Stomach (tissue), 9 donors: ENCODE results near the gene OGFR. TPM values are rescaled to one million over a fixed set of nuclear protein-coding genes. Genes with fewer than 3 reads are reported as not detected.

ENCODE experiments used
- DNase-seq, 2 donors: peaks; one replicate each; pipeline versions ENCODE4 v3.0.0 to v3.0.0-alpha.2; 2013 to 2019
- H3K27ac ChIP-seq, 5 donors: fragments of 200-600 bp in 4 of 5; sonication (generic) in 4 of 5; one replicate each; pipeline ENCODE4 v1.5.1; 2013 to 2019; ENCODE audit warnings: mild to moderate bottlenecking in 1 of 5, moderate library complexity in 1 of 5
- H3K27me3 ChIP-seq, 3 donors: fragments of 200-600 bp; sonication (generic); one replicate each; pipeline ENCODE4 v1.5.1; 2017 to 2019; ENCODE audit warnings: mixed run types in 1 of 3
- H3K36me3 ChIP-seq, 4 donors: fragments of 200-600 bp; sonication (generic); 1 replicate in 3 of 4; 2 replicates in 1 of 4; pipeline ENCODE4 v1.5.1; 2016 to 2019
- H3K4me1 ChIP-seq, 4 donors: fragments of 200-600 bp; sonication (generic); one replicate each; pipeline ENCODE4 v1.5.1; 2016 to 2019
- H3K4me3 ChIP-seq, 4 donors: fragments of 200-600 bp; sonication (generic) in 3 of 4; one replicate each; pipeline ENCODE4 v1.5.1; 2016 to 2019; ENCODE audit warnings: mild to moderate bottlenecking in 1 of 4
- H3K9me3 ChIP-seq, 4 donors: fragments of 200-600 bp; sonication (generic); one replicate each; pipeline ENCODE4 v1.5.1; 2016 to 2019
- CTCF ChIP-seq, 7 experiments: fragments of 450-650 bp in 4 of 7; fragments of 200-600 bp in 3 of 7; sonication (generic) in 3 of 7; IDR thresholded peaks; one replicate each; pipeline ENCODE4 v1.5.1; 2016 to 2019; ENCODE audit warnings: antibody characterized with exemption in 7 of 7, control low read depth in 2 of 7, mild to moderate bottlenecking in 1 of 7
- EP300 ChIP-seq: sonication (generic); formaldehyde crosslinking; IDR thresholded peaks from one replicate; pipeline ENCODE4 v1.6.1; 2017; ENCODE audit warnings: antibody characterized with exemption
- POLR2A ChIP-seq, 4 donors: fragments of 450-650 bp; IDR thresholded peaks; one replicate each; pipeline ENCODE4 v1.6.1; 2016; ENCODE audit warnings: antibody characterized with exemption in 4 of 4, control low read depth in 2 of 4, mild to moderate bottlenecking in 1 of 4, moderate library complexity in 1 of 4
- POLR2AphosphoS5 ChIP-seq, 3 donors: sonication (generic); formaldehyde crosslinking; IDR thresholded peaks; one replicate each; pipeline ENCODE4 v1.6.1; 2016; ENCODE audit warnings: antibody characterized with exemption in 3 of 3
- WGBS, 5 donors: extraction: QIAGEN DNeasy Blood & Tissue Kit in 3 of 5; methylation state at CpG; one replicate each; pipeline versions ENCODE4 v1.1.5 to v1.1.7; 2013 to 2018; 5-methylcytosine and 5-hydroxymethylcytosine counted together
- intact Hi-C: fragments of 100-400 bp; cut with DNase I; formaldehyde crosslinking; loops from one replicate; pipeline ENCODE4 v1.15.1; 2023; ENCODE audit warnings: low total_unique reads
- polyA plus RNA-seq, 3 donors: library from polyadenylated mRNA; stranded (reverse); fragments of 200-250 nt; gene quantifications; one replicate each; pipeline ENCODE4 v1.2.3, GENCODE V29; 2013
- total RNA-seq, 5 donors: library from RNA; depleted of rRNA; stranded (reverse); fragments of >200 nt; gene quantifications; one replicate each; pipeline versions ENCODE4 v1.1.0 to v1.2.3, GENCODE V29; 2014 to 2016
- donor health status: healthy with polysubstance abuse.
- donor health status: Bipolar disorder and iron deficiency.
- donor health status: healthy.

Gene OGFR
- total and polyA plus RNA-seq, 8 donors, result 20.1 to 75.3 (median 42.3) TPM

- TF ChIP-seq EP300 (no peak), POLR2AphosphoS5 (IDR thresholded peaks at IDR 0.05) (no peak), CTCF (IDR thresholded peaks at IDR 0.05) (no peak)
These were observed 22.8 kb downstream of the OGFR start for GRCh38 chr20:62827311-62828038.

GRCh38 chr20:62828051-62828450 lies 23.4 kb downstream of the OGFR start:
- intact Hi-C loops, result no loop called here
- DNase-seq, result no peak
- H3K36me3 ChIP-seq, result no peaks in the 10 kb centered on the region
- no peaks in the 10 kb centered on the region for H3K9me3 ChIP-seq
- peaks cover 0 to 11% (median 0%) of the 10 kb centered on the region in 3 donors for H3K27me3 ChIP-seq
- 90 to 96% (median 96%) methylated on average over 5 to 9 of the region's 9 CpGs for WGBS, 5 donors
- no peak for TF ChIP-seq EP300
- no peak for TF ChIP-seq CTCF (IDR thresholded peaks at IDR 0.05)
- no peak overlapping the region for H3K27ac ChIP-seq
- no peak overlapping the region for H3K4me3 ChIP-seq
- H3K4me1 ChIP-seq, result peaks cover 20 to 37% (median 34%) of the 10 kb centered on the region in 4 donors

More at GRCh38 chr20:62827311-62828038, 22.8 kb downstream of the OGFR start:
- WGBS, 5 donors, result 76 to 83% (median 82%) methylated on average over 17 to 29 of the region's 29 CpGs
- Histone ChIP-seq H3K4me1 (peaks cover 18 to 37% (median 28%) of the 10 kb centered on the region in 4 donors), H3K36me3 (no peaks in the 10 kb centered on the region), H3K27ac (no peak overlapping the region), H3K4me3 (no peak overlapping the region), H3K9me3 (no peaks in the 10 kb centered on the region), H3K27me3 (peaks cover 0 to 11% (median 0%) of the 10 kb centered on the region in 3 donors)
- intact Hi-C loops, result no loop called here
- DNase-seq, result peak in 1 of 2 donors; percentile 3

GRCh38 chr20:62828511-62829230 lies 24.0 kb downstream of the OGFR start:
- DNase-seq, result peak in 1 of 2 donors; percentile 2
- WGBS, 5 donors, result 79 to 92% (median 86%) methylated on average over 24 to 29 of the region's 29 CpGs
- intact Hi-C loops, result no loop called here

More at GRCh38 chr20:62828511-62829230, 24.0 kb downstream of the OGFR start:
- TF ChIP-seq POLR2A (IDR thresholded peaks at IDR 0.05), result no peak
- TF ChIP-seq CTCF (IDR thresholded peaks at IDR 0.05), result no peak
- TF ChIP-seq EP300, result no peak
- TF ChIP-seq POLR2AphosphoS5 (IDR thresholded peaks at IDR 0.05), result no peak
- H3K36me3 ChIP-seq, result no peaks in the 10 kb centered on the region
- peaks cover 0 to 11% (median 0%) of the 10 kb centered on the region in 3 donors for H3K27me3 ChIP-seq
- no peak overlapping the region for H3K27ac ChIP-seq
- H3K4me1 ChIP-seq, result peaks cover 20 to 43% (median 38%) of the 10 kb centered on the region in 4 donors
- H3K9me3 ChIP-seq, result no peaks in the 10 kb centered on the region
- H3K4me3 ChIP-seq, result no peak overlapping the region
